MCF 10A (cell line): ENCODE results near the gene CLDN7. TPM values are rescaled to one million over a fixed set of nuclear protein-coding genes. Genes with fewer than 3 reads are reported as not detected.
A peak's percentile ranks its signal among the peaks of the same experiment; 100 is the strongest.

Experiments
- BruUV-seq: library from RNA; stranded (reverse); fragments of 400-500 nt; replicated peaks from 2 replicates; lab custom pipeline; 2021; lab: Mats Ljungman, UMichigan
- CTCF ChIA-PET: fragments of 300-600 bp; sonication (Branson Sonifier 250); formaldehyde crosslinking; extraction: SDS; loops from one replicate; lab custom pipeline; 2021; ENCODE audit warnings: antibody characterized with exemption, inconsistent platforms; lab: Yijun Ruan, JAX
- POLR2A ChIA-PET: fragments of 300-600, 350-650 bp; sonication (Branson Sonifier 250); formaldehyde crosslinking; extraction: SDS; loops from one replicate; lab custom pipeline; 2020; ENCODE audit warnings: antibody characterized with exemption, inconsistent platforms; lab: Yijun Ruan, JAX
- DNase-seq: peaks from one replicate; pipeline ENCODE4 v3.0.0-alpha.2; 2018; ENCODE audit not compliant: unreplicated experiment
- H3K27ac Mint-ChIP-seq: one replicate; pipeline ENCODE4 v1.8.0; 2022; ENCODE audit warnings: mild to moderate bottlenecking, low read depth, mixed read lengths; ENCODE audit not compliant: unreplicated experiment
- H3K27me3 Mint-ChIP-seq: one replicate; pipeline ENCODE4 v1.8.0; 2022; ENCODE audit warnings: mixed read lengths; ENCODE audit not compliant: insufficient read depth, unreplicated experiment
- H3K36me3 Mint-ChIP-seq: one replicate; pipeline ENCODE4 v1.8.0; 2022; ENCODE audit warnings: mild to moderate bottlenecking, moderate library complexity, mixed read lengths; ENCODE audit not compliant: insufficient read depth, unreplicated experiment
- H3K4me1 Mint-ChIP-seq: one replicate; pipeline ENCODE4 v1.8.0; 2022; ENCODE audit warnings: mixed read lengths; ENCODE audit not compliant: insufficient read depth, unreplicated experiment
- H3K4me3 Mint-ChIP-seq: one replicate; pipeline ENCODE4 v1.8.0; 2022; ENCODE audit warnings: mild to moderate bottlenecking, moderate library complexity, mixed read lengths; ENCODE audit not compliant: unreplicated experiment
- H3K9me3 Mint-ChIP-seq: one replicate; pipeline ENCODE4 v1.8.0; 2022; ENCODE audit warnings: mixed read lengths; ENCODE audit not compliant: unreplicated experiment
- CTCF ChIP-seq: fragments of 200-600 bp; IDR thresholded peaks from one replicate; pipeline ENCODE4 v1.8.0; 2022; ENCODE audit warnings: antibody characterized with exemption, mild to moderate bottlenecking; ENCODE audit not compliant: unreplicated experiment
- intact Hi-C: fragments of 100-400 bp; cut with micrococcal nuclease; formaldehyde crosslinking; loops from 2 replicates; pipeline ENCODE4 v1.14.1; 2022
- total RNA-seq: library from RNA; stranded (reverse); gene quantifications from 2 replicates; pipeline ENCODE4 v1.2.3, GENCODE V29; 2022

Gene CLDN7
- total RNA-seq, 1 experiment from 2014 or later, result 23.9 TPM

- intact Hi-C loops, result no loop called here
- peaks cover 55% of the 10 kb centered on the region for H3K36me3 Mint-ChIP-seq
- H3K4me1 Mint-ChIP-seq, result peaks cover 44% of the 10 kb centered on the region
- peak overlapping the region; percentile 96 for H3K27ac Mint-ChIP-seq
- H3K27me3 Mint-ChIP-seq, result no peaks in the 10 kb centered on the region
- CTCF ChIA-PET, result interaction anchor here (1.1 to 2.0 kb wide), 2 partner anchors 15 to 82 kb away, joined by 4 to 9 read pairs; partner anchors contain the start of gene DVL2
- BruUV-seq, result no TSS peak
- H3K4me3 Mint-ChIP-seq, result peak overlapping the region; percentile 86
- DNase-seq, result no peak
- POLR2A ChIA-PET, result interaction anchor here (0.7 to 9.0 kb wide), 14 partner anchors 9 to 467 kb away, joined by 3 to 278 read pairs (median 6); partner anchors contain the start of genes DVL2, GABARAP, NEURL4 and PHF23
- no peaks in the 10 kb centered on the region for H3K9me3 Mint-ChIP-seq
- TF ChIP-seq CTCF, result no peak
Observed at GRCh38 chr17:7219229-7219811, 43.0 kb downstream of the CLDN7 start.

DNA sequence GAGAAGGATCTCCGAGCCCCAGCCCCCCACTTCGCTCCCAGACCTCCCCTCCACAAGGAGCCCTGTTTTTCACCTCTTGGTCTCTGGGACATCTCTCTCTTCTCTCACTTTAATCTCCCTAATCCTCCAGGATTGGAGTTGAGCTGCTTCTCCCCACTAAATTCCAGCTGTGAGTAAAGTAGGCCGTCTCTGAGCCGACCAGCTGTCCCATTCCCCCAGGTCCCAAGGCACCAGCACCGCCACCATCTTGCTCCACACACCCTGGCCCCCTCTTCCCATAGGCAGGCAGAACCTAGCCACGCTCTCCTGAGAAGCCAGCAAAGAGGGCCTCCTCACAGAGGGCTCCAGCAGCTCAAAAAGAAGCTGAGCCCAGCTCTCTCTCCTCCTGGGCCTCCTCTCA is 43.5 kb downstream of the CLDN7 start:
- Mint-ChIP-seq H3K9me3 (no peaks in the 10 kb centered on the region), H3K4me1 (peaks cover 49% of the 10 kb centered on the region), H3K27me3 (no peaks in the 10 kb centered on the region), H3K27ac (peak overlapping the region; percentile 96), H3K4me3 (peak overlapping the region; percentile 86), H3K36me3 (peaks cover 55% of the 10 kb centered on the region)
- TF ChIP-seq CTCF, result no peak
- ChIA-PET POLR2A (interaction anchor here (0.7 to 9.0 kb wide), 6 partner anchors 9 to 182 kb away, joined by 3 to 278 read pairs (median 6); partner anchors contain the start of genes DVL2, GABARAP, PHF23 and SLC16A13), CTCF (interaction anchor here (1.1 kb wide), 1 partner anchor 82 kb away, joined by 4 read pairs; no protein-coding TSS in a partner anchor)
- intact Hi-C loops, result no loop called here
- DNase-seq, result no peak
- no TSS peak for BruUV-seq

DNA sequence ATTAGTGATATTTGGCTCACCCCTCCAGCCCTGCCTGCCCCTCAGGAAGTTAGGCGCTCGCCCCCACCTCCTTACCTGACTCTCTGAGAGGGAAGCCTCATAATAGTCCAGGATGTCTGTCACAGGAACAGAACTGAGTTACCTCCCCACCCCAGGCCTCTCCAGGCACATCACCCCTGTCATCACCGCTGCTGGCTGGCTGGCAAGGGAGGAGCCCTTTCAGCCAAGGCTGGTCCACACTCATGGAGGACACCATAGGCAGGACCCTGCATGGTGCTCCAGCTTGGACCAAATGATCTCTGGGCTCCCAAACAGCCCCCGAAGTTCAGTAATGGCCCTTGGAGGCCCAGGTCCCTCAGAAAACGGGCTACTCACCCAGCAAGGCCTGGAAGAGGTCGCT is 44.1 kb downstream of the CLDN7 start:
- Mint-ChIP-seq H3K27ac (peak overlapping the region; percentile 96), H3K27me3 (no peaks in the 10 kb centered on the region), H3K4me1 (peaks cover 49% of the 10 kb centered on the region), H3K36me3 (peaks cover 49% of the 10 kb centered on the region), H3K9me3 (no peaks in the 10 kb centered on the region), H3K4me3 (peak overlapping the region; percentile 86)
- no TSS peak for BruUV-seq
- POLR2A ChIA-PET, result interaction anchor here (9.0 kb wide), 1 partner anchor 19 kb away, joined by 278 read pairs; the partner anchor contains the start of genes DVL2, GABARAP and PHF23
- no peak for TF ChIP-seq CTCF
- intact Hi-C loops, result no loop called here
- DNase-seq, result no peak
- CTCF ChIA-PET, result interaction anchor here (0.6 to 1.1 kb wide), 2 partner anchors 81 to 167 kb away, joined by 3 to 4 read pairs; no protein-coding TSS in a partner anchor
